ENCODE results near the gene LY9.

Gene LY9

DNA sequence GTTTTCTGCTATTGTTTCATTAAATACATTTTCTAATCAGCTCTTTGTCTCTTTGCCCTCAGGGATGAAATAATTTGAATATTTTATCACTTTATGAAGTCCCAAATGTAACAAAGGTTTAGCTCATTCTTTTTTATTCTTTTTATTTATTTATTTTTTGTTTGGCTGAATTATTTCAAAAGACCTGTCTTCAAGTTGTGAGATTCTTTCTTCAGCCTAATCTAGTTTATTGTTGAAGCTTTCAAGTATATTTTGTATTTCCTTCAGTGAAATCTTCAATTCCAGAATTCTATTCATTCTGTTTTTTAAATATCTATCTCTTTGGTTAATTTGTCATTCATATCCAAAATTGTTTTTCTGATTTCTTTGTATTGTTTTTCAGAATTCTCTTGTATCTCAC lies 10.8 kb downstream of the LY9 start:
- H3K9me3 Mint-ChIP-seq (ENCODE audit: low read depth) = no peaks in the 10 kb centered on the region
- H3K4me1 Mint-ChIP-seq (ENCODE audit: low read depth) = peaks cover 83% of the 10 kb centered on the region
- H3K4me3 Mint-ChIP-seq = peak overlapping the region; percentile 62
- H3K27me3 Mint-ChIP-seq = no peaks in the 10 kb centered on the region
- H3K36me3 Mint-ChIP-seq = peaks cover 37% of the 10 kb centered on the region
- peak overlapping the region; percentile 89 for H3K27ac Mint-ChIP-seq

DNA sequence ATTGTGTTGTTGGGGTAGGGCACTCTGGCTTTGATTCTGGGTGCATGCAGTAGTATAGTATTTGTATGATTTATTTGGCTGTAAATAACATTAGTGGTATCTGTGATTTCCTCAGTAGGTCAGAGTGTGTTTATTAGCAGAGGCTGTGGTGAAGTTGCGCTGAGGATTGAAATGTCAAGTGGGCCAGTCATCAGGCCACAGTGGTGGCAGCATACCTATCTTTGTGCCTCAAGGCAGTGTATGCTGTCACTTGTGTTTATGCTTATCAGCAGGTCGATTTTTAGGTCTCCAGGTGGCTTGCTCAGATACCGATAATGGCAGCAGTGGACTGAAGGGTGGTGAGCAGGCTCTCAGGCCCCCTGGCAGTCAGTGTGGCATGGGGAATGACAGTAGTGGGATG lies 11.3 kb downstream of the LY9 start:
- H3K36me3 Mint-ChIP-seq = peaks cover 37% of the 10 kb centered on the region
- no peaks in the 10 kb centered on the region for H3K9me3 Mint-ChIP-seq (ENCODE audit: low read depth)
- no peaks in the 10 kb centered on the region for H3K27me3 Mint-ChIP-seq
- peak overlapping the region; percentile 89 for H3K27ac Mint-ChIP-seq
- H3K4me3 Mint-ChIP-seq = peak overlapping the region; percentile 53
- H3K4me1 Mint-ChIP-seq (ENCODE audit: low read depth) = peaks cover 87% of the 10 kb centered on the region

DNA sequence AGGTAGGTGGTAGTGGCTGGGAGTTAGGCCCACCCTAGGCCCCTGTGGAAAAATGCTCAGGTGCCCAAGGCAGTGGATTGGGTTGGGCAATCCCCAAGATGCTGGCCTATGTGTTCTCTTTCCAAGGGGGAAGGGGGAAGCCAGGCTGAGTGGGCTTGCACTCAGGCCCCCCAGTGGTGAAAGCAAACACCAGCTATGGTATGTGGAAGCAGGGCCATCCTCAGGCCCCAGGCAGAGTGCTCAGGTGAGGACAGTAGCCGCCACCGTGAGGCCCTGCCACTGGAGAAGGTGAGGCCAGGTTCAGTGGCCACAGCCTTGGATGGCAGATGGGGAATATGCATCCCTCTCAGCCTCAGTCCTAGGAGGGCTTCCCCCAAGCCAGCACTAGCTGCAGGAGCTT lies 11.8 kb downstream of the LY9 start:
- Mint-ChIP-seq H3K36me3 (peaks cover 35% of the 10 kb centered on the region), H3K9me3 (ENCODE audit: low read depth) (no peaks in the 10 kb centered on the region), H3K4me1 (ENCODE audit: low read depth) (peaks cover 88% of the 10 kb centered on the region), H3K27ac (no peak overlapping the region), H3K4me3 (no peak overlapping the region), H3K27me3 (no peaks in the 10 kb centered on the region)

DNA sequence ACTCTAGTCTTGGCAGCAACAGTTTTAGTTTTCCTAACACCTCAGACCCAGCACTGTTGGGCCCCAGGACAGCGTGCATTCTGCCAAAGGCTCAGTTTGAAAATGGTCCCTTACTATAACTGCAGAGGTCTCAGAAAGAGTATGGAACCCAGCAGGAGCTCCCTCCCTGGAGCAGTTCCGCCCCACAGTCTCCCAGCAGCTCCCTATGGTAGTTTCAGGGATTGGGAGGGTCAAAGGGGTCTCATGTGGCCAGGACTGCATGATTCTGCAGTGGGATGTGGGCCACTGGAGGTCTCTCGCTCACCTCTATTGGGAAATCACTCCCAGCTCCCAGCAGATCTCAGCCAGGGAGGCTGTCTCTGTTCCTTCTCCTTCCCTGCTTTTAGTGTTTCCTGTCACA lies 12.3 kb downstream of the LY9 start:
- Mint-ChIP-seq H3K4me1 (ENCODE audit: low read depth) (peaks cover 89% of the 10 kb centered on the region), H3K9me3 (ENCODE audit: low read depth) (no peaks in the 10 kb centered on the region), H3K27me3 (no peaks in the 10 kb centered on the region), H3K4me3 (no peak overlapping the region), H3K36me3 (peaks cover 32% of the 10 kb centered on the region), H3K27ac (peak overlapping the region; percentile 5)

DNA sequence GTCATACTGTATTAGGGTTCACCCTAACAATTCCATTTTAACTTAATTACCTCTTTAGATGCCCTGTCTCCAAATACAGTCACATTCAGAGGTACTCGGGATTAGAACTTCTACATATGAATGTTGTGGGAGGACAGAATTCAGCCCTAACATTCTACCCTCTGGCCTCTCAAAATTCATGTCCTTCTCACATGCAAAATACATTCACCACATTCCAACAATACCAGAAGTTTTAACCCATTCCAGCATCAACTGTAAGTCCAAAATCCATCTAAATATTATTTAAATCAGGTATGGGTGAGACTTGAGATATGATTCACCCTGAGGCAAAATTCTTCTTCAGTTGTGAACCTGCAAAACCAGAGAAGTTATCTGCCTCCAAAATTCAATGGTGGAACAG lies 14.5 kb downstream of the LY9 start:
- Mint-ChIP-seq H3K4me3 (no peak overlapping the region), H3K27ac (peak overlapping the region; percentile 35), H3K4me1 (ENCODE audit: low read depth) (peaks cover 78% of the 10 kb centered on the region), H3K36me3 (peaks cover 26% of the 10 kb centered on the region), H3K27me3 (no peaks in the 10 kb centered on the region), H3K9me3 (ENCODE audit: low read depth) (no peaks in the 10 kb centered on the region)

DNA sequence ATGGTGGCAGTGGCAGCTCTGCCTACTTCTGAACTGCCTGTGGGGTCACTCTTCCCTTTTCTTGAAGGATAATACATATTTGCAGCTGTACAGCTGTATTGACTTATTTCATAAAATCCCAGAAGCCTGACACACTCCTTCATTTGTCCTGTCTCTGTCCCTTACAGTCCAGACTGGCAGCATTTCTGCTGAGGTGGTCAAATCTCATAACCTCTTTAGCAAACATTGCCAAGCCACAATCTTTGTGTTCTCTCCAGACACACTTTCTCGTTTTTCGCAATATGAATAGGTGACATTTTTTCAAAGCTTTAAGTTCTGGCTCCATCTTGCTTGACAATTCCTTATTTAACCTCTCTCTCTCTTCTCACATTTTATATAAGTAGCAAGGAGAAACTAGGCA lies 15.2 kb downstream of the LY9 start:
- Mint-ChIP-seq H3K9me3 (ENCODE audit: low read depth) (no peaks in the 10 kb centered on the region), H3K27me3 (no peaks in the 10 kb centered on the region), H3K4me3 (peak overlapping the region; percentile 30), H3K4me1 (ENCODE audit: low read depth) (peaks cover 72% of the 10 kb centered on the region), H3K36me3 (peaks cover 21% of the 10 kb centered on the region), H3K27ac (peak overlapping the region; percentile 35)

DNA sequence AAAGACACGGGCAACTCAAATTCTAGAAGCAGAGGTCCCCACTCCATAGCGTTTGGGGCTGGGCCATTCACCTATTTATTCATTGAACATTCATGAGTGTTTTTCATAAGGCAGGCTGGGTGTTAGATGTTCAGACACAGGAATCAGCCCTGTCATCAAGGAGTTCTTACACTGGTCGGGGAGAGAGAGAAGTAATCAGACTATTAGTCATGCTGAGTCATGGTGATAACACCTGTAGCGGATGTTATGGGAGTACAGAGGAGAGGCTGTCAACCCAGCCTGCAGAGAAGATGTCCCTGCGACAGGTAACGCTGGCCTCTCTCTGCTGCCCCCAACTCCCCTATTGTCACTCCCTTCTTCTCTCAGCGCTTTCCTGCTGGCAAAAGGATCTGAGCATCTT lies 17.2 kb downstream of the LY9 start:
- H3K9me3 Mint-ChIP-seq (ENCODE audit: low read depth) = no peaks in the 10 kb centered on the region
- H3K27ac Mint-ChIP-seq = peak overlapping the region; percentile 72
- H3K36me3 Mint-ChIP-seq = peaks cover 9% of the 10 kb centered on the region
- peaks cover 55% of the 10 kb centered on the region for H3K4me1 Mint-ChIP-seq (ENCODE audit: low read depth)
- H3K27me3 Mint-ChIP-seq = no peaks in the 10 kb centered on the region
- no peak overlapping the region for H3K4me3 Mint-ChIP-seq

DNA sequence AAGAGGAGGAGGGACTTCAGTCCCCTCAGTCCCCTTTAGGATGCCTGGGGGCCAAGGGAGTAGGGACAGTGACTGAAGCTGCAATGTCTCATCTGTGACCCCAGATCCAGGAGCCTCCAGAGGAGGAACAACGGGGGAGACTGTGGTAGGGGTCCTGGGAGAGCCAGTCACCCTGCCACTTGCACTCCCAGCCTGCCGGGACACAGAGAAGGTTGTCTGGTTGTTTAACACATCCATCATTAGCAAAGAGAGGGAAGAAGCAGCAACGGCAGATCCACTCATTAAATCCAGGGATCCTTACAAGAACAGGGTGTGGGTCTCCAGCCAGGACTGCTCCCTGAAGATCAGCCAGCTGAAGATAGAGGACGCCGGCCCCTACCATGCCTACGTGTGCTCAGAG lies 18.3 kb downstream of the LY9 start:
- peaks cover 50% of the 10 kb centered on the region for H3K4me1 Mint-ChIP-seq (ENCODE audit: low read depth)
- H3K27me3 Mint-ChIP-seq = no peaks in the 10 kb centered on the region
- no peaks in the 10 kb centered on the region for H3K9me3 Mint-ChIP-seq (ENCODE audit: low read depth)
- no peak overlapping the region for H3K4me3 Mint-ChIP-seq
- peak overlapping the region; percentile 72 for H3K27ac Mint-ChIP-seq
- peaks cover 5% of the 10 kb centered on the region for H3K36me3 Mint-ChIP-seq

DNA sequence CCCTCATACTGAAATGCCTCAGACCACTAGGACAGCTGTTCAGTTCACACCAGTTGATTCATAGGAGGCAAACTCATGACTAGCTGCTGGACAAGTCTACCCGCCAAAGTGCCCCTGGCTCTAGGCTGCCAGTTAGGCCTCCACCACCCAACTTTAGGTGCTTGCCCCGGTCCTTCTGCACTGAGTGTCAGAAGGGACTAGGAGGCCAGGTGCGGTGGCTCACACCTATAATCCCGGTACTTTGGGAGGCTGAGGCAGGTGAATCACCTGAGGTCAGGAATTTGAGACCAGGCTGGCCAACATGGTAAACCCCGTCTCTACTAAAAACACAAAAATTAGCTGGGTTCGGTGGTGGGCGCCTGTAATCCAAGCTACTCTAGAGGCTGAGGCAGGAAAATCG lies 18.9 kb downstream of the LY9 start:
- Mint-ChIP-seq H3K9me3 (ENCODE audit: low read depth) (no peaks in the 10 kb centered on the region), H3K36me3 (peaks cover 5% of the 10 kb centered on the region), H3K4me1 (ENCODE audit: low read depth) (peaks cover 46% of the 10 kb centered on the region)

DNA sequence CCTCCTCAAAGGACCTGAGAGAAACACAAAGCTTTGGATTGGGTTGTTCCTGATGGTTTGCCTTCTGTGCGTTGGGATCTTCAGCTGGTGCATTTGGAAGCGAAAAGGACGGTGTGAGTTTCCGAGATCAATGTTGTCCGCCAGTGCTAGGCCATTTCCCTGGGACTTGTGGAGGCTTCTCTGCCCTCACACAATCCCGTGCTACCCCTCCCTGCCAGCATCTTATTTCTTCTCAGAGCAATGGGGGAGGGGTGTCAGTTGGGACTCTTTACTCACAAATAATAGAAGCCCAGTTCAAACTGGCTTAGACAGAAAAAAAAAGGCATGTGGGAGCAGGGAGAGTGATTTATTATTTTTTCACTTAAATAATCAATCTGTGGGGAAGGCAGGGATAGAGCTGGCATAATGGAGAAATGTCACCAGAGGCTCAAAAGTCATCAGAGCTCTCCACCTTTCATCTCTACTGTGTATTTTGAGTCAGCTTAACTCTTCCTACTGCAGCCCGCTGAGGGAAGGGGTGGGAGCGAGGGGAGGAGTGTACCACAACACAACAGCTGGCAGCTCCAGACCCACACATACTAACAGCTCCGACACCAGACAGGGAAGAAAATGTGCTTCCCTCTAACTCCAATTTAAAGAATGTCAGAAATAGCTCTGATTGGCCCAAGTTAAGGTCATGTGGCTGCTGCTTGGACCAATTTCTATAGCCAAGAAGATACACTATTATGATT lies 22.4 kb downstream of the LY9 start:
- H3K9me3 Mint-ChIP-seq (ENCODE audit: low read depth) = no peaks in the 10 kb centered on the region
- no peaks in the 10 kb centered on the region for H3K27me3 Mint-ChIP-seq
- peaks cover 13% of the 10 kb centered on the region for H3K4me1 Mint-ChIP-seq (ENCODE audit: low read depth)
- H3K36me3 Mint-ChIP-seq = peaks cover 2% of the 10 kb centered on the region
- peak overlapping the region; percentile 70 for H3K27ac Mint-ChIP-seq
- no peak overlapping the region for H3K4me3 Mint-ChIP-seq

More for the DNA sequence above, 18.9 kb downstream of the LY9 start:
- H3K27ac Mint-ChIP-seq = peak overlapping the region; percentile 72
- H3K4me3 Mint-ChIP-seq = no peak overlapping the region
- no peaks in the 10 kb centered on the region for H3K27me3 Mint-ChIP-seq

DNA sequence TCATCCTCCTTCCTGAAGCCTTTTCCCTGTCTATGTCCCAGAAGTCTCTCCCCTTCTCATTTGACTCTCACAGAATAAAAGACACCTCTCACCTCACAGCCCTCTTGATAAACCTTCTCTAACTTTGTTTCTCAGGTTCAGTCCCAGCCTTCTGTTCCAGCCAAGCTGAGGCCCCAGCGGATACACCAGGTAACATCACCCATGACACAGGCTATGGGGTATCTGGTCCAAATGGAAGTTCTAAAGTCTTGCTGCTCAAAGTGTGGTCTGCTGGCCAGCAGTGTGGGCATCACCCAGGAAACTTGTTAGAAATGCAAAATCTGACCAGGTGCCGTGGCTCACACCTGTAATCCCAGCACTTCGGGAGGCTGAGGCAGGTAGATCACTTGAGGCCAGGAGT lies 23.2 kb downstream of the LY9 start:
- no peak overlapping the region for H3K4me3 Mint-ChIP-seq
- H3K27ac Mint-ChIP-seq = peak overlapping the region; percentile 70
- H3K4me1 Mint-ChIP-seq (ENCODE audit: low read depth) = peaks cover 6% of the 10 kb centered on the region
- no peaks in the 10 kb centered on the region for H3K27me3 Mint-ChIP-seq
- no peaks in the 10 kb centered on the region for H3K9me3 Mint-ChIP-seq (ENCODE audit: low read depth)
- peaks cover 2% of the 10 kb centered on the region for H3K36me3 Mint-ChIP-seq

DNA sequence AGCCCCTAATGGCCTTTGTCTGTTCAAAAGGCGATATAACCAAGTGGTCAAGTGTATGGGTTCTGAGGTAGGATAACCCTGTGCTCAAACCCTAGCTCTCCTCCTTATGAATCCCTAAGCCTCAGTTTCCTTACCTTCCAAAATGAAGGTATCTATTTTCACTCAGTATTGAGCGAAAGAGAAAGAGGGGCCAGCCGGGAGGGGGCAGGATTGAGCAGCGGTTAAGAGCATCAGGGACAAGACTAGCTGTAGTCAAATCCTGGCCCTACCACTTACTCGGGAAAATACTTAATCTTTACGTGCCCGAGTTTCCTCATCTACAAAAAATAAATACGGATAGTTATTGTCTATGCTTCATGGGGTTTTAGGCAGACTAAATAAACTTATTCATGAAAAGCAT lies 25.7 kb downstream of the LY9 start:
- Mint-ChIP-seq H3K27me3 (no peaks in the 10 kb centered on the region), H3K27ac (peak overlapping the region; percentile 64), H3K4me3 (no peak overlapping the region), H3K36me3 (peaks cover 2% of the 10 kb centered on the region), H3K9me3 (ENCODE audit: low read depth) (no peaks in the 10 kb centered on the region), H3K4me1 (ENCODE audit: low read depth) (peaks cover 2% of the 10 kb centered on the region)

DNA sequence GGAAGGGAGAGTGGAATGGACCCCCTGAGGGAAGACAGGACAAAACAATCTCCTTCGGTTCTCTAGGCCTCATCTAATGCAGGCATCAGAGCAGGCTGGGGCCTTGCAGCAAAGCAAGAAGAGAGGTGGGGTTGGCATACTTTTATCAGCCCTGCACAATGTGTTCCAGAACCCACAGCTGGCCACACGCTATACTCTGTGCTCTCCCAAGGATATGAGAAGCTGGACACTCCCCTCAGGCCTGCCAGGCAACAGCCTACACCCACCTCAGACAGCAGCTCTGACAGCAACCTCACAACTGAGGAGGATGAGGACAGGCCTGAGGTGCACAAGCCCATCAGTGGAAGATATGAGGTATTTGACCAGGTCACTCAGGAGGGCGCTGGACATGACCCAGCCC lies 27.3 kb downstream of the LY9 start:
- Mint-ChIP-seq H3K27ac (peak overlapping the region; percentile 74), H3K4me3 (no peak overlapping the region), H3K27me3 (no peaks in the 10 kb centered on the region), H3K36me3 (peaks cover 4% of the 10 kb centered on the region), H3K4me1 (ENCODE audit: low read depth) (peaks cover 2% of the 10 kb centered on the region), H3K9me3 (ENCODE audit: low read depth) (no peaks in the 10 kb centered on the region)

DNA sequence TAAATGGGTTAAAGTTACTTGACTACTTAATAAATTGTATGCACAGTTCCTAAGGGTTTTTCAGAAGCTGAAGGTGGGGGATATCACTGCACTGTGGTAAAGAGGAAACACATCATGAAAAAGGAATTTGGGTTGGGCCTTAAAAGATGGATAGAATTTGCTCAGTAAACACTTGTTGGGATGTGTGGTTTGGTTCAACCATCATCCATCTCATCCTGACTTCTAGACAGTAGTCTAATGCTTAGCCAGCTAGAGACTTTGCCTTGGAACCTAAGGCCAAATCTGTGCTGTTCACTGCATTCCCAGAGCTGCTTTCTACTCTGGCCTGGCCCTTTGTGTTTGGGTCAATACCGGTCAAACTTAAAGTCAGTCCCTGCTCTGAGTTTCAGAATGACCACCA lies 30.6 kb downstream of the LY9 start:
- Mint-ChIP-seq H3K27me3 (no peaks in the 10 kb centered on the region), H3K9me3 (ENCODE audit: low read depth) (no peaks in the 10 kb centered on the region), H3K36me3 (peaks cover 4% of the 10 kb centered on the region), H3K4me1 (ENCODE audit: low read depth) (peaks cover 4% of the 10 kb centered on the region), H3K4me3 (no peak overlapping the region), H3K27ac (peak overlapping the region; percentile 66)

DNA sequence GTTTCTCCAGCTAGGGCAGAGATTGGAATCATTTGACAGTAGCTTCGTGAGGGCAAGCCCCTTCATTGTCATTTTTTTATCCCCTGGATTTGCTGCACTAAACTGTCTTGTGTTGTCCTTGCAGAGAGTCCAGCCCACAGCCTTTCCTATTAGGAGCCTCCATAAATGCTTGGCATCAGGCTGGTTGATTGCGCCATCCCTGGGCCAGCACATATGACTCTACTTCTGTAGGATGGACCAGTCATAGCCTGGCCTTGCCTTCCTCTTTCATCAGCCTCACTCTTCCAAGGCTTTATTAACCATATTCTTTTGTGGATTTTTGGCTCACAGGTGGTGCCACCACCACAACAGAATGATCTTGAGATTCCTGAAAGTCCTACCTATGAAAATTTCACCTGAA lies 31.4 kb downstream of the LY9 start:
- Mint-ChIP-seq H3K27ac (peak overlapping the region; percentile 80), H3K4me1 (ENCODE audit: low read depth) (peaks cover 7% of the 10 kb centered on the region), H3K27me3 (no peaks in the 10 kb centered on the region), H3K36me3 (peaks cover 4% of the 10 kb centered on the region), H3K4me3 (no peak overlapping the region), H3K9me3 (ENCODE audit: low read depth) (no peaks in the 10 kb centered on the region)

DNA sequence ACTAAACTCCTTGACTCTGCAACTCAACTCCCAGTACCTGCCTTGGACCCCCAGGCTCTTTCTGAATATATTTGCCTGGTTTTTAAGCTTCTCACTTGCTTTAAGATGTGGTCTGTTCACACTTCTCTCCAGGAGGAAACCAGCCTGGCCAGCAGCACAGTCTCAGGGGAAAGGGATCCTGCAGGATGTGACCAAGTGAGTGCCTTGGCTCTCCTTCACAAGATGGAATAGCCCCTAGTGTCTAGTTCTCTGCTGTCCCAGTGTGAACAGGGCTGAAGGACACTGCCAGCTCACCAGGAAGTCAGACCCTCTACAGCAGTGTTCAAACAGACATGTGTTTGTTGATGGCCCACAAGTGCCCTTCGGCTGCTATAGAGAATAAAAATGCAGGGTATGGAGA lies 33.8 kb downstream of the LY9 start:
- H3K27ac Mint-ChIP-seq = peak overlapping the region; percentile 89
- H3K4me3 Mint-ChIP-seq = no peak overlapping the region
- H3K36me3 Mint-ChIP-seq = peaks cover 4% of the 10 kb centered on the region
- peaks cover 24% of the 10 kb centered on the region for H3K4me1 Mint-ChIP-seq (ENCODE audit: low read depth)
- no peaks in the 10 kb centered on the region for H3K27me3 Mint-ChIP-seq
- no peaks in the 10 kb centered on the region for H3K9me3 Mint-ChIP-seq (ENCODE audit: low read depth)

Measured in activated naive CD8-positive, alpha-beta T cell (primary cell).